Limb (tissue), 2 donors: ENCODE data around the gene AZIN2.

ENCODE experiments used
- DNase-seq, 2 donors: peaks; one replicate each; pipeline ENCODE4 v3.0.0-alpha.2; 2016; ENCODE audit errors: extremely low spot score in 2 of 2

AZIN2 gene

GRCh38 chr1:33150522-33150921 lies 69.6 kb downstream of the AZIN2 start:
- no peak for DNase-seq

DNA sequence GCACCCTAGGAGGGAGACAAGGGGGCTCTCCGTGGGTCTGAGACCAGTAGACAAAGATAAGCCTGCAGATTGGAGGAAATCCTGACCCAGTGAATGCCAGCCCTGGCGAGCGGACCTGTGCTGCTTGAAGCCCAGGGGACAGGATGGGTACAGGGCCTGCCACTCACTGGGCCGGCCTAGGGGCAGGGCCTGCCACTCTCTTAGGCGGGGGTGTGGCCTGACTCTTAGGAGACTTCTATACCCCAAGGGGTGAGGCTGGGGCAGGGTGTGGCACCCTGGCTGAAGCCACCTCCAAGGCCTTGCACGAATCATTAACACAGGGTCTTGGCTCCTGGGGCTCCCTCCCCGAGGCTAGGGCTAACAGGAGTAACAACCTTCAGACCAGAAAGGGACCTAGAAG lies 70.2 kb downstream of the AZIN2 start:
- no peak for DNase-seq

DNA sequence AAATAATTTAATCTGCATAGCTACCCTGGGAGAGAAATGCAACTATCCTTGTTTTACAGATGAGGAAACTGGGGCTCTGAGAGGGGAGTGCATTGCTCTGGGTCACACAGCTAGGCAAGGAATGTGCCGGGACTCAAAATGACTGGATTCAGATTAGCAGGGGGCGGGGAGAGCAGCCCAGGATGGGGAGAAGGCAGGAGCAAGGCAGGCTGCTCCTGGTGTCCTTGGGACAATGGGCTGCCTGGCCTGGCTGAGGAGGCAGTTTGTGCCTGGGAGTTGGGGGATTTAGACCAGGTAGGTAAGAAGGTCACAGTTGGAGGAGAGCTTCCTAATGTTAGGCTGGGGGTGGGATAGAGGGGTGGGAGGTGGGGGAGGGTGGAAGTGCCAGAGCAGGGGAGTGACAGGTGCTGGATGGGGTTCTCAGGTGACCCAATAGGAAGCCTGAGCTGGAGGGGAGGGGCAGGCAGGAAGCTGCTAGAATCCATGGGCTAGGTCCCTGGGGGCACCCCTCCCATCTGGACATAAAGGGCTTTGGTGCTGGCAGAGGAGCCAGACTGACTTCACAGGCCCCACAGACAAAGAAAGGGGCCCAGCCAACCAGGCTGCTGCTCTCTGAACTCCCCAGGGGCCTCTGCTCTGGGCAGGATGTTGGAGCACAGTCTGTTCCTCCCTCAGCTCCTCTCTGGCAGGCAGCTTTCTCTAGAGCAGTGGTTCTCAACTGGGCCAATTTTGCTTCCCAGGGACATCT lies 71.9 kb downstream of the AZIN2 start:
- DNase-seq = no peak

DNA sequence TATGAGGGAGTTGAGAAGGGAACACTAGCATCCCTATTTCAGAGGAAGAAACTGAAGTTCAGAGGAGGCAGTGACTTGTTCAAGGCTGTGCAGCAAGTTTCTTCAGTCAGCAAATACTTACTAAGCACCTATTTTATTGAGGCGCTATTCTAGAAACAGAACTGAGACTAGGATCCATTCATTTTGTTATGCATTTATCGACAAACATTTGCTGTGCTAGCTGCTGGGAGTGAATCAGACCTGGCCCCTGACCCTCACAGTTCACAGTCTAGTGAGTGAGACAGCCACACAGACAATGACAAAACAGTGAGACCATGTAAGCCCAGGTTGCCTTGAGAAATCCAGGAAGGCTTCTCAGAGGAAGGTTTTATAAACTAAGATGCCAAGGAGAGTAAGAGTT lies 72.7 kb downstream of the AZIN2 start:
- DNase-seq = no peak

GRCh38 chr1:33155877-33156538 lies 75.1 kb downstream of the AZIN2 start:
- DNase-seq = no peak

GRCh38 chr1:33157131-33157530 lies 76.2 kb downstream of the AZIN2 start:
- DNase-seq = no peak

DNA sequence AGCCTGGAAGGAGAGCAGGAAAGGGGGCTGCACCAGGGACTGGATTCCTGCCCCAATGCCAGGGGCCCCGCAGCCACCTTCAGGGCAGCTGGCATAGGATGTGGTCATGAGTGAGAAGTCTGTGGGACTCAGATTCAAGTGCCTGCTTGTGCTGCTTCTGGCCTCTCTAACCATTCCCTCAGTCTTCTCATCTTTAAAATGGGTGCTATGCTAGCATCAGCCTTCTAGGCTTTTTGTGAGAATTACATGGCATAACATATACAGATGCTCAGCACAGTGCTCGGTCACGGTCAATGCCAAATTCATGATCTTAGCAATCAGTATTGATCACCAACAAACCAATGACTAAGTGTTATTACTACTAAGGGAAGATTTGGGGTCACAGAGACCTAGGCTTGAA lies 77.4 kb downstream of the AZIN2 start:
- no peak for DNase-seq

DNA sequence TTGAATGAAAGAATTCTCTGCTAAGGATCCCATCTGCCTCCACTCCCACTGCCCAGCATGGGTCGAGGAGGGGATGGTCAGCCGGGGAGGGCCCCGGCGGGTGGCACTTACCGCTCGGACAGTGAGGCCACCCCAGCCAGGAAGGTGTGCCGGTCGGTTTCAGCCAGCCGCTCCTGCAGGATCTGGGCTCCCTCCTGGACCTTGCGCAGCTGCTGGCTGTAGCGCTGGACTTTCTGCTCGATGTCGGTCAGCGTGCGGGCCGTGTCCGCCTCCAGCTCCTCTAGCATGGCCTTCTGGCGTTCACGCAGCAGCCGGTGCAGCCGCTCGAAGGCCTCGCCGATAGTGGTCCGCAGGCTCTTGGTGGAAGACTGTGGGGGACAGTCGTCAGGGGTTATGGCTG lies 78.6 kb downstream of the AZIN2 start:
- DNase-seq = no peak

- peak; percentile 70 to 87 for DNase-seq
Observed at GRCh38 chr1:33161061-33161681, 80.2 kb downstream of the AZIN2 start.

GRCh38 chr1:33162141-33162540 lies 81.2 kb downstream of the AZIN2 start:
- DNase-seq = no peak

- no peak for DNase-seq
Observed at GRCh38 chr1:33163621-33164519, 82.9 kb downstream of the AZIN2 start.

GRCh38 chr1:33165209-33165608 lies 84.3 kb downstream of the AZIN2 start:
- DNase-seq = no peak

- DNase-seq = no peak
Observed at GRCh38 chr1:33165809-33166208, 84.9 kb downstream of the AZIN2 start.

DNA sequence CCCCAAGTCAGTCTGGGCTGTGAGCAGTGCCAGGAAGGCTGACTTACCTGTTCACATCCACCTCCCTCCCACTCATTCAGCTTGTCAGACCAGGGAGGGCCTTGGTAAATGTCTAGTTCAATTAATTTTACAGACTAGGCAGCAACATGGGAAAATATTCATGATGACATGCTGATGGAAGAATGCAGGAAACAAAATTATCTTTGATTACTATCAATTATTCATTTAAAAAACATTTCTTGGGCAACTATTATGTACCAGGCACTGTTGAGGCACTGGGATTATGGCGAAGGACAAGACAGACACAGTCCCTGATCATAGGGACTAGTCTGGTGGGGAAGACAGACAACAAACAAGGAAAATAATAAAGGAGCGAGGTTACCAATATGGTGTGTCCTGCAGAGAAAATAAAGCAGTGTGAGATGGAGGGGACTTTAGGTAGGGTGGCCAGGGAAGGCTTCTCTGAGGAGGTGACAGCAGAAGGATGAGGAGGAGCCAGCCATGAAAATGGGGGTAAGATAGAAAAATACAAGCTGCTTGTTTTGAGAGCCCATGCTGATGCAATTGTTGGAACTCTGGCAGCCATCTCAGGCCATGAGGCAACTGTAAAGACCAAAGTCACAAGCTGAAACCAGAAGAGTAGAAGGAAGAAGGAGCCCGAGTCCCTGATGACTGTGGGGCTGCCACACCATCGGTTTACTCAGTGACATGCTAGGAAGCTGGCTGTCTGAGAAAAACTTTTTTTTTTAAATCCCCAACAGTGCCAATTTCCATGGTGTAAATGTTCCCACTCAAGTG lies 86.9 kb downstream of the AZIN2 start:
- no peak for DNase-seq

DNA sequence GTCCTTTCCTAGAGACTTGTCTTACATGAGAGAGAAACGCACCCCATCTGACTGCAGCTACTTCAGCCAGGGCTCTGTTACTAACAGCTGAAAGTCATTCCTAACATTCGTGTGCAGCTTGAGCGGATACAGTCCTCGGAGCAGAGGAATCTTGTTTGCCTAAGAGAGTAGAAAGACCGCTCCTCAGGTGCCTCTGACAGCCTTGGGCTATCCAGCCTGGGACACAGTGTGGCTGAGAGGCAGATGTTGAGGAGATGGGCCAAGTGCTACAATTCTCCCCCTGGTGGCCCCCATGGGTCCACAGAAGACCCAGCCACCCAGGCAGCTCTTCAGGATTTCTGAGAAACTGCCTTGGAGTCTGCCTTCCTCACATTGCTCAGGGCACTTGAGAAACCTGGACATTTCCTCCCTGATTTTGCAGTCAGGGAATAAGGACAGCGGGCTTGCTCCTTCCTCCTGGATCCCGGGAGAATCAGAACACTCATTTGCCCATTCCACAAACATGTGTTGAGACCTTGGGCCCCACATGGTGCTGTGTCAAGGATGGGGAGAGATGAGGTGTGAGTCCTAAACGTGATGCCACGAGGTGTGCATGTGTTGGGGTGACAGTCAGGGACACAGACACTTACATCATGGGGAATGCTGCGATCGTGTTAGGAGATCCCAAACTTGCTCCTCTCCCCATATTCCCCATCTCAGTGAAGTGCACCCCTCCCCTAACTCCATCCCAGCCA lies 87.8 kb downstream of the AZIN2 start:
- no peak for DNase-seq

DNA sequence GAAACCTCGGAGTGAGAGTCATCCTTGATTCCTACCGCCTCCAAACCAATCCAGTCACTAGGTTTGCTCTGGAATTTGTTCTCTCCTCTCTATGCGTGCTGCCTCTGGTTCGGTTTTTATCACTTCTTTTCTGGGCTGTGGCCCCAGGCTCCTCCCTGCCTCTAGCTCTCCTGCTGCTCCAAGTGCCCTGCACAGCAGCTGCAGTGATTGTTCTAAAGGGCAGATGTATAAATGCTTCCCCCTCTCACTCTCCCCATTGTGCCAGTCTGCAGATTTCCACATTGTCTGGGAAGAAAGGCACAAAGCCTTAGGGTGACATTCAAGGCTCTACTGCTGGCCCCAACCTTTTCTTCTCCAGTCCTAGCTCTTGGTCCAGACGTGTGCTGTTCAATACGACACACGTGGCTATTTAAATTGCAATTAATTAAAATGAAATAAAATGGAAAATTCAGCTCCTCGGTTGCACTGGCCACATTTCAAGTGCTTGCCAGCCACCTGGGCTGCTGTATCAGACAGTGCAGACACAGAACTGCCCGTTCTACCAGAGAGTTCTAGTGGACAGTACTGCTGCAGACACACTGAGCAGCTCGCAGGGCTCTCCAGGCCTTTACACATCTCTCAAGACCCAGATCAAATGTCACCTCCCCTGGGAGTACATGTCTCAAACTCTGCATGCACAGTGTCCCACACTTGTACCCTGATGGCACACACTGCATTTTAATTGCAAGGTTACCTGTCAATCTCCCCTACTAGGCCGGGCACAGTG lies 88.5 kb downstream of the AZIN2 start:
- no peak for DNase-seq
